ENCODE data around the gene CCDC85A. TPM values are rescaled to one million over a fixed set of nuclear protein-coding genes. Genes with fewer than 3 reads are reported as not detected.

CCDC85A gene
- total and polyA plus RNA-seq, 2 of the 8 experiments (the other 6 are each of a cell fraction or from before 2014, with no cell fraction given): 0.20 TPM; not detected in 1

- no peak overlapping the region for H2AFZ ChIP-seq (ENCODE audit: low read length)
- no peak overlapping the region for H2BK120ac ChIP-seq (replicated peaks; ENCODE audit: low read depth, low read length)
- no peak overlapping the region for H4K8ac ChIP-seq (ENCODE audit: extremely low read depth, insufficient read depth, low read length)
- H2BK12ac ChIP-seq (ENCODE audit: low read depth, low read length): no peak overlapping the region
- no peaks in the 10 kb centered on the region for H3K27me3 ChIP-seq (replicated peaks in 1 of 4; ENCODE audit: control insufficient read depth in 3 of 4, extremely low read depth in 1 of 4, insufficient read depth in 3 of 4, low read length in 3 of 4)
- no peak overlapping the region for H2BK5ac ChIP-seq (ENCODE audit: low read depth, low read length)
- H4K5ac ChIP-seq (ENCODE audit: insufficient read length, low read depth, low read length): no peak overlapping the region
- H2AK5ac ChIP-seq (ENCODE audit: low read depth, low read length): no peak overlapping the region
- ChIA-PET CTCF (ENCODE audit: partially characterized antibody) (no interaction called here), POLR2A (ENCODE audit: partially characterized antibody) (no interaction called here)
- no peak for TF ChIP-seq HDAC6 (IDR thresholded peaks at IDR 0.05; ENCODE audit: low read depth, low read length)
- TF ChIP-seq TAF7 (optimal IDR thresholded peaks at IDR 0.05; ENCODE audit: borderline replicate concordance, low read depth, low read length): no peak
- H3K79me1 ChIP-seq (ENCODE audit: low read depth, low read length): no peaks in the 10 kb centered on the region; the same call in 1 of the 2 replicates
- H3K36me3 ChIP-seq (ENCODE audit: control insufficient read depth in 2 of 4, insufficient read depth in 4 of 4, low read length in 3 of 4): peaks cover 0 to 23% (median 4%) of the 10 kb centered on the region in 4 experiments; a peak in 3 of 8 replicates
- H3K56ac ChIP-seq (replicated peaks; ENCODE audit: insufficient read length, low read depth, low read length): no peak overlapping the region
- H3K4me1 ChIP-seq (replicated peaks in 1 of 4; ENCODE audit: control insufficient read depth in 3 of 4, insufficient read depth in 4 of 4, low read length in 3 of 4): no peaks in the 10 kb centered on the region
- no peak overlapping the region for H3K23ac ChIP-seq (ENCODE audit: insufficient read length)
- H3K4me2 ChIP-seq (ENCODE audit: insufficient read depth in 1 of 2, low read depth in 2 of 2, low read length in 2 of 2): no peak overlapping the region
- H3K9ac ChIP-seq (replicated peaks in 1 of 4; ENCODE audit: extremely low read depth in 1 of 4, low read depth in 3 of 4, low read length in 3 of 4): no peak overlapping the region
- no peak overlapping the region for H3K27ac ChIP-seq (ENCODE audit: low read depth, low read length)
- no peak overlapping the region for H3K4ac ChIP-seq (replicated peaks; ENCODE audit: insufficient read length, low read depth, low read length)
- FAIRE-seq: no peak
- no peak overlapping the region for H3K4me3 ChIP-seq (ENCODE audit: extremely low read depth in 1 of 4, insufficient read depth in 2 of 4, low read depth in 3 of 4, low read length in 4 of 4)
- WGBS, 2 experiments (ENCODE audit: extremely low coverage in 1 of 2, insufficient coverage in 1 of 2, insufficient read length in 1 of 2, insufficient replicate concordance in 2 of 2, low coverage in 1 of 2, low lambda C conversion rate in 2 of 2, missing lambda C conversion rate in 1 of 2): 80% methylated on average over 2 of the region's 2 CpGs; no CpG with 5 or more reads in 1 of the 2 experiments
- no peak overlapping the region for H4K91ac ChIP-seq (replicated peaks; ENCODE audit: insufficient read length, low read length)
- H3K14ac ChIP-seq (ENCODE audit: insufficient read length): no peak overlapping the region
- H3K79me2 ChIP-seq (ENCODE audit: control insufficient read depth in 1 of 2, insufficient read depth in 2 of 2, low read length in 2 of 2): no peaks in the 10 kb centered on the region
- no peak overlapping the region for H2BK20ac ChIP-seq (ENCODE audit: low read length)
- peaks cover 0 to 1% of the 10 kb centered on the region in 2 experiments for H4K20me1 ChIP-seq (replicated peaks in 1 of 2; ENCODE audit: control insufficient read depth in 1 of 2, insufficient read depth in 2 of 2, low read length in 2 of 2)
- no peaks in the 10 kb centered on the region for H3K23me2 ChIP-seq (ENCODE audit: low read depth, low read length)
- H3K18ac ChIP-seq (ENCODE audit: extremely low read depth, low read length): no peak overlapping the region
- no peak for DNase-seq (ENCODE audit: low read depth in 1 of 2, low spot score in 2 of 2)
- peaks cover 0 to 3% of the 10 kb centered on the region in 2 experiments; a peak in 2 of 4 replicates for H3K9me3 ChIP-seq (ENCODE audit: insufficient read depth in 2 of 2, low read depth in 1 of 2, low read length in 1 of 2)
- no peak overlapping the region for H2BK15ac ChIP-seq (ENCODE audit: low read length)
Measured at GRCh38 chr2:56147907-56148306, 35.9 kb upstream of the CCDC85A start.

Measured in H1 (cell line).